ENCODE data around the gene MAML2. TPM values are rescaled to one million over a fixed set of nuclear protein-coding genes. Genes with fewer than 3 reads are reported as not detected.

Gene MAML2
- polyA plus RNA-seq, 3 donors, result 0.57 to 7.6 (median 1.2) TPM

- Mint-ChIP-seq H3K4me1 (peaks cover 12% of the 10 kb centered on the region), H3K9me3 (no peaks in the 10 kb centered on the region), H3K27ac (no peak overlapping the region), H3K27me3 (ENCODE audit: low read depth in 3 of 3) (no peaks in the 10 kb centered on the region), H3K36me3 (peaks cover 0 to 2% of the 10 kb centered on the region in 2 donors), H3K4me3 (no peak overlapping the region)
- intact Hi-C loops (cut with micrococcal nuclease), result loop anchor here in 1 of 2 donors (10.0 kb wide), 1 partner anchor 108 kb away; no protein-coding TSS in a partner anchor
- Histone ChIP-seq H3K4me3 (replicated peaks in 1 of 3; ENCODE audit: low read depth in 2 of 3, low read length in 3 of 3) (no peak overlapping the region), H4K20me1 (ENCODE audit: insufficient read depth, low read length) (no peaks in the 10 kb centered on the region), H3K4me1 (ENCODE audit: control insufficient read depth in 1 of 2, insufficient read depth in 2 of 2, low read length in 2 of 2) (peaks cover 11 to 13% of the 10 kb centered on the region in 2 donors), H3K36me3 (replicated peaks in 1 of 2; ENCODE audit: control insufficient read depth in 1 of 2, insufficient read depth in 2 of 2, low read length in 2 of 2) (no peaks in the 10 kb centered on the region), H3K27me3 (ENCODE audit: control insufficient read depth in 2 of 2, insufficient read depth in 2 of 2, low read length in 2 of 2) (no peaks in the 10 kb centered on the region), H3K27ac (ENCODE audit: low read depth in 1 of 2, low read length in 2 of 2) (no peak overlapping the region), H2AFZ (ENCODE audit: insufficient read depth, low read depth, low read length, poor library complexity, severe bottlenecking) (no peak overlapping the region), H3K79me2 (ENCODE audit: insufficient read depth, low read length) (no peaks in the 10 kb centered on the region), H3K4me2 (replicated peaks; ENCODE audit: extremely low read depth, low read length, poor library complexity, severe bottlenecking) (no peak overlapping the region), H3K9ac (ENCODE audit: insufficient read depth, low read length, poor library complexity, severe bottlenecking) (no peak overlapping the region), H3K9me3 (replicated peaks in 1 of 2; ENCODE audit: control insufficient read depth in 1 of 2, insufficient read depth in 1 of 2, low read length in 2 of 2) (no peaks in the 10 kb centered on the region)
- whole genome bisulfite sequencing (ENCODE audit: insufficient coverage), result no CpG with 5 or more reads among the region's 2 CpGs
- TF ChIP-seq CTCF (IDR thresholded peaks at IDR 0.05), result no peak
- DNase-seq, result no peak
Measured at GRCh38 chr11:96056576-96056975, 286.4 kb downstream of the MAML2 start.

GRCh38 chr11:96055706-96056387 is 287.1 kb downstream of the MAML2 start:
- Mint-ChIP-seq H3K4me1 (peaks cover 12% of the 10 kb centered on the region), H3K9me3 (no peaks in the 10 kb centered on the region), H3K4me3 (no peak overlapping the region), H3K36me3 (peaks cover 0 to under 1% of the 10 kb centered on the region in 2 donors), H3K27me3 (ENCODE audit: low read depth in 3 of 3) (no peaks in the 10 kb centered on the region), H3K27ac (peak overlapping the region in 1 of 7 donors; percentile 23)
- Histone ChIP-seq H3K36me3 (replicated peaks in 1 of 2; ENCODE audit: control insufficient read depth in 1 of 2, insufficient read depth in 2 of 2, low read length in 2 of 2) (no peaks in the 10 kb centered on the region), H2AFZ (ENCODE audit: insufficient read depth, low read depth, low read length, poor library complexity, severe bottlenecking) (no peak overlapping the region), H3K4me1 (ENCODE audit: control insufficient read depth in 1 of 2, insufficient read depth in 2 of 2, low read length in 2 of 2) (peaks cover 11 to 13% of the 10 kb centered on the region in 2 donors), H3K4me3 (replicated peaks in 1 of 3; ENCODE audit: low read depth in 2 of 3, low read length in 3 of 3) (no peak overlapping the region), H3K27me3 (ENCODE audit: control insufficient read depth in 2 of 2, insufficient read depth in 2 of 2, low read length in 2 of 2) (no peaks in the 10 kb centered on the region), H3K27ac (ENCODE audit: low read depth in 1 of 2, low read length in 2 of 2) (no peak overlapping the region), H3K4me2 (replicated peaks; ENCODE audit: extremely low read depth, low read length, poor library complexity, severe bottlenecking) (no peak overlapping the region), H3K9ac (ENCODE audit: insufficient read depth, low read length, poor library complexity, severe bottlenecking) (no peak overlapping the region), H3K79me2 (ENCODE audit: insufficient read depth, low read length) (no peaks in the 10 kb centered on the region), H3K9me3 (replicated peaks in 1 of 2; ENCODE audit: control insufficient read depth in 1 of 2, insufficient read depth in 1 of 2, low read length in 2 of 2) (no peaks in the 10 kb centered on the region), H4K20me1 (ENCODE audit: insufficient read depth, low read length) (no peaks in the 10 kb centered on the region)
- DNase-seq, result no peak
- TF ChIP-seq CTCF (IDR thresholded peaks at IDR 0.05), result no peak
- intact Hi-C loops (cut with micrococcal nuclease), result loop anchor here in 1 of 2 donors (10.0 kb wide), 1 partner anchor 109 kb away; no protein-coding TSS in a partner anchor
- WGBS (ENCODE audit: insufficient coverage), result no CpG with 5 or more reads among the region's 3 CpGs
